Vagina (tissue), 2 donors: ENCODE results near the gene CMIP. TPM values are rescaled to one million over a fixed set of nuclear protein-coding genes. Genes with fewer than 3 reads are reported as not detected.

Experiments used
- DNase-seq, 2 donors: peaks; one replicate each; pipeline ENCODE4 v3.0.0-alpha.2; 2017; ENCODE audit errors: extremely low spot score in 2 of 2
- H3K27ac ChIP-seq: fragments of 200-600 bp; sonication (generic); one replicate; pipeline ENCODE4 v1.5.1; 2019
- H3K27me3 ChIP-seq: fragments of 200-600 bp; sonication (generic); one replicate; pipeline ENCODE4 v1.5.1; 2019
- H3K36me3 ChIP-seq, 2 donors: fragments of 200-600 bp; sonication (generic); one replicate each; pipeline ENCODE4 v1.5.1; 2017 to 2019
- H3K4me1 ChIP-seq: fragments of 200-600 bp; sonication (generic); one replicate; pipeline ENCODE4 v1.5.1; 2019
- H3K4me3 ChIP-seq, 2 donors: fragments of 200-600 bp; sonication (generic); 1 replicate in 1 of 2; 2 replicates in 1 of 2; pipeline ENCODE4 v1.5.1; 2016 to 2019
- H3K9me3 ChIP-seq: fragments of 200-600 bp; sonication (generic); one replicate; pipeline ENCODE4 v1.5.1; 2019
- CTCF ChIP-seq, 3 experiments: fragments of 450-650 bp in 2 of 3; fragments of 200-600 bp in 1 of 3; sonication (generic) in 1 of 3; IDR thresholded peaks; one replicate each; pipeline ENCODE4 v1.5.1; 2017 to 2019; ENCODE audit warnings: antibody characterized with exemption in 3 of 3, mild to moderate bottlenecking in 2 of 3, moderate library complexity in 2 of 3
- POLR2A ChIP-seq, 2 donors: fragments of 450-650 bp; IDR thresholded peaks; one replicate each; pipeline ENCODE4 v1.6.1; 2017; ENCODE audit warnings: antibody characterized with exemption in 2 of 2, mild to moderate bottlenecking in 2 of 2, moderate library complexity in 2 of 2
- POLR2AphosphoS5 ChIP-seq, 2 donors: sonication (generic); formaldehyde crosslinking; IDR thresholded peaks; one replicate each; pipeline ENCODE4 v1.9.0; 2017; ENCODE audit warnings: antibody characterized with exemption in 2 of 2, mild to moderate bottlenecking in 2 of 2, low read depth in 1 of 2; ENCODE audit not compliant: insufficient read depth in 1 of 2
- intact Hi-C: fragments of 100-400 bp; cut with DNase I; formaldehyde crosslinking; loops from one replicate; pipeline ENCODE4 v1.15.1; 2023
- total RNA-seq: library from RNA; depleted of rRNA; stranded (reverse); fragments of >200 nt; gene quantifications from one replicate; pipeline ENCODE4 v1.2.3, GENCODE V29; 2016

The CMIP gene
- total RNA-seq, 1 donor from 2014 or later, result 66.3 TPM

- H3K4me1 ChIP-seq, result peaks cover 80% of the 10 kb centered on the region
- DNase-seq, result no peak
Measured at GRCh38 chr16:81609323-81609892, 164.8 kb downstream of the CMIP start.

GRCh38 chr16:81610144-81610842, 165.7 kb downstream of the CMIP start:
- TF ChIP-seq POLR2AphosphoS5 (IDR thresholded peaks at IDR 0.05; ENCODE audit: insufficient read depth in 1 of 2, low read depth in 1 of 2) (peak; percentile 45 to 72), POLR2A (IDR thresholded peaks at IDR 0.05) (no peak)
- Histone ChIP-seq H3K27me3 (no peaks in the 10 kb centered on the region), H3K4me3 (peak overlapping the region in 1 of 2 donors; percentile 18), H3K9me3 (no peaks in the 10 kb centered on the region), H3K27ac (peak overlapping the region; percentile 77), H3K4me1 (peaks cover 77% of the 10 kb centered on the region), H3K36me3 (no peaks in the 10 kb centered on the region)
- intact Hi-C loops, result loop anchor here (10.0 kb wide), 1 partner anchor 205 kb away; no protein-coding TSS in a partner anchor
- no peak for DNase-seq

More at GRCh38 chr16:81609323-81609892, 164.8 kb downstream of the CMIP start:
- Histone ChIP-seq H3K9me3 (no peaks in the 10 kb centered on the region), H3K4me3 (no peak overlapping the region), H3K36me3 (no peaks in the 10 kb centered on the region), H3K27ac (peak overlapping the region; percentile 77), H3K27me3 (no peaks in the 10 kb centered on the region)
- TF ChIP-seq CTCF (IDR thresholded peaks at IDR 0.05), result no peak
- no peak for TF ChIP-seq POLR2A (IDR thresholded peaks at IDR 0.05)
- TF ChIP-seq POLR2AphosphoS5 (IDR thresholded peaks at IDR 0.05; ENCODE audit: insufficient read depth in 1 of 2, low read depth in 1 of 2), result no peak
- intact Hi-C loops, result loop anchor here (5.0 kb wide), 1 partner anchor 162 kb away; no protein-coding TSS in a partner anchor

GRCh38 chr16:81610936-81611335, 166.3 kb downstream of the CMIP start:
- Histone ChIP-seq H3K36me3 (no peaks in the 10 kb centered on the region), H3K9me3 (no peaks in the 10 kb centered on the region), H3K27ac (peak overlapping the region; percentile 77), H3K4me3 (no peak overlapping the region), H3K4me1 (peaks cover 80% of the 10 kb centered on the region), H3K27me3 (no peaks in the 10 kb centered on the region)
- intact Hi-C loops, result loop anchor here (10.0 kb wide), 1 partner anchor 206 kb away; no protein-coding TSS in a partner anchor
- no peak for DNase-seq
- no peak for TF ChIP-seq POLR2AphosphoS5 (IDR thresholded peaks at IDR 0.05; ENCODE audit: insufficient read depth in 1 of 2, low read depth in 1 of 2)
- no peak for TF ChIP-seq POLR2A (IDR thresholded peaks at IDR 0.05)
- TF ChIP-seq CTCF (IDR thresholded peaks at IDR 0.05), result no peak

GRCh38 chr16:81611721-81612120, 167.1 kb downstream of the CMIP start:
- Histone ChIP-seq H3K27ac (peak overlapping the region; percentile 77), H3K9me3 (no peaks in the 10 kb centered on the region), H3K27me3 (no peaks in the 10 kb centered on the region), H3K36me3 (no peaks in the 10 kb centered on the region), H3K4me1 (peaks cover 82% of the 10 kb centered on the region), H3K4me3 (no peak overlapping the region)
- no peak for DNase-seq
- TF ChIP-seq POLR2AphosphoS5 (IDR thresholded peaks at IDR 0.05; ENCODE audit: insufficient read depth in 1 of 2, low read depth in 1 of 2) (no peak), POLR2A (IDR thresholded peaks at IDR 0.05) (no peak), CTCF (IDR thresholded peaks at IDR 0.05) (no peak)
- intact Hi-C loops, result loop anchor here (10.0 kb wide), 1 partner anchor 207 kb away; no protein-coding TSS in a partner anchor

GRCh38 chr16:81612351-81613163, 167.9 kb downstream of the CMIP start:
- Histone ChIP-seq H3K27ac (peak overlapping the region; percentile 77), H3K4me3 (no peak overlapping the region), H3K4me1 (peaks cover 87% of the 10 kb centered on the region), H3K36me3 (no peaks in the 10 kb centered on the region), H3K9me3 (no peaks in the 10 kb centered on the region), H3K27me3 (no peaks in the 10 kb centered on the region)
- DNase-seq, result no peak
- intact Hi-C loops, result loop anchor here (10.0 kb wide), 1 partner anchor 208 kb away; no protein-coding TSS in a partner anchor
- TF ChIP-seq POLR2A (IDR thresholded peaks at IDR 0.05), result no peak
- peak in 1 of 2 donors; percentile 63 for TF ChIP-seq POLR2AphosphoS5 (IDR thresholded peaks at IDR 0.05; ENCODE audit: insufficient read depth in 1 of 2, low read depth in 1 of 2)
